ENCODE data around the gene ACTR1B.

DNA sequence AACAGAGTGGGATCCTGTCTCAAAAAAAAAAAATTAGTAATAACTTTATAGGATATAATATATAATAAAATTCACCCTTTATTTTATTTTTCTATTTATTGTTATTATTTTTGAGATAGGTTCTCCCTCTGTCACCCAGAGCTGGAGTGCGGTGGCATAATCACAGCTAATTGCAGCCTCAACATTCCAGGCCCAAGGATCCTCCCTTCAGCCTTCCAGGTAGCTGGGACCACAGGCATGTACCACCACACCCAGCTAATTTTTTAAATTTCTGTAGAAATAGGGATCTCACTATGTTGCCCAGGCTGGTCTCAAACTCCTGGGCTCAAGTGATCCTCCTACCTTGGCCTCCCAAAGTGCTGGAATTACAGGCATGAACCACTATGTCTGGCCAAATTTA is 6.6 kb upstream of the ACTR1B start:
- TF ChIP-seq, protein P1, sequence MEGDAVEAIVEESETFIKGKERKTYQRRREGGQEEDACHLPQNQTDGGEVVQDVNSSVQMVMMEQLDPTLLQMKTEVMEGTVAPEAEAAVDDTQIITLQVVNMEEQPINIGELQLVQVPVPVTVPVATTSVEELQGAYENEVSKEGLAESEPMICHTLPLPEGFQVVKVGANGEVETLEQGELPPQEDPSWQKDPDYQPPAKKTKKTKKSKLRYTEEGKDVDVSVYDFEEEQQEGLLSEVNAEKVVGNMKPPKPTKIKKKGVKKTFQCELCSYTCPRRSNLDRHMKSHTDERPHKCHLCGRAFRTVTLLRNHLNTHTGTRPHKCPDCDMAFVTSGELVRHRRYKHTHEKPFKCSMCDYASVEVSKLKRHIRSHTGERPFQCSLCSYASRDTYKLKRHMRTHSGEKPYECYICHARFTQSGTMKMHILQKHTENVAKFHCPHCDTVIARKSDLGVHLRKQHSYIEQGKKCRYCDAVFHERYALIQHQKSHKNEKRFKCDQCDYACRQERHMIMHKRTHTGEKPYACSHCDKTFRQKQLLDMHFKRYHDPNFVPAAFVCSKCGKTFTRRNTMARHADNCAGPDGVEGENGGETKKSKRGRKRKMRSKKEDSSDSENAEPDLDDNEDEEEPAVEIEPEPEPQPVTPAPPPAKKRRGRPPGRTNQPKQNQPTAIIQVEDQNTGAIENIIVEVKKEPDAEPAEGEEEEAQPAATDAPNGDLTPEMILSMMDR (IDR thresholded peaks at IDR 0.05) = no peak
- TF ChIP-seq POLR2A (IDR thresholded peaks at IDR 0.05) = no peak
- no peak for TF ChIP-seq EP300 (IDR thresholded peaks at IDR 0.05)

Measured in gastroesophageal sphincter (tissue), 3 donors.